Colon (tissue), 2 donors: Measurements from ENCODE around the gene PAXX.

Experiments
- FAIRE-seq: peaks from 2 replicates; lab custom pipeline; 2012; peaks lifted over from hg19 to GRCh38; lab: Jason Lieb, UNC
- donor health status: control.
- donor health status: control.

PAXX gene

DNA sequence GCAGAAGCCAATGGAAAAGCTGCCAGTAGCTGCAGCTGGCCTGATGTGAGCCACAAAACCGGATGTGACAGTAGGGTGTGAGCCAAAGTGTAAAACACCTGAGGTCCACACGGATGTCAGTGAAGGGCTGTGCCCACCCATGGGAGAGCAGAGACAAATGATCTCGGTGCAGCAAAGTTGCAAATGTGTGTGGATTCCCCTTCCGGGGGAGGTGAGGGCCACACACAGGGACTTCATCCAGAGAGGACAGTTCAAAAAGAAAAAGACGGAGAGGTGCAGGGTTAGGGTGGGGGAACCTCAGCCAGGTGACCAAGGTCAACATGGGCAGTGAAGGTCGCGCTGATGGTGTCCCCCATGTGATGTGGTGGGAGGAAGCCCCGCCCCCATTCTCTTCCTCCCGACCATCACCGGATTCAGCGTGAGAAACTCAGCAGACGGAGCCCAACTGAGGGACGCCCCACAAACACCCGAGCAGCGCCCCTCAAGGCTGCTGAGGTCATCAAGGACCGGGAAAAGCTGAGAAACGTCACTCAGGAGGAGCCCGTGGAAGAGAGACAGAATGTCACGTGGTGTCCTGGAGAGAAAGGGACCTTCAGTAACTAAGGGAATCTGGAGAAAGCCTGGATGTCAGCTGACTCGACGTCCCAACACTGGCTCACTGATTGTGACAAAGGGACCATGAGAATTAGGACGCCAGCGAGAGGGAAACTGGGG is 26.3 kb upstream of the PAXX start:
- no peak for FAIRE-seq

DNA sequence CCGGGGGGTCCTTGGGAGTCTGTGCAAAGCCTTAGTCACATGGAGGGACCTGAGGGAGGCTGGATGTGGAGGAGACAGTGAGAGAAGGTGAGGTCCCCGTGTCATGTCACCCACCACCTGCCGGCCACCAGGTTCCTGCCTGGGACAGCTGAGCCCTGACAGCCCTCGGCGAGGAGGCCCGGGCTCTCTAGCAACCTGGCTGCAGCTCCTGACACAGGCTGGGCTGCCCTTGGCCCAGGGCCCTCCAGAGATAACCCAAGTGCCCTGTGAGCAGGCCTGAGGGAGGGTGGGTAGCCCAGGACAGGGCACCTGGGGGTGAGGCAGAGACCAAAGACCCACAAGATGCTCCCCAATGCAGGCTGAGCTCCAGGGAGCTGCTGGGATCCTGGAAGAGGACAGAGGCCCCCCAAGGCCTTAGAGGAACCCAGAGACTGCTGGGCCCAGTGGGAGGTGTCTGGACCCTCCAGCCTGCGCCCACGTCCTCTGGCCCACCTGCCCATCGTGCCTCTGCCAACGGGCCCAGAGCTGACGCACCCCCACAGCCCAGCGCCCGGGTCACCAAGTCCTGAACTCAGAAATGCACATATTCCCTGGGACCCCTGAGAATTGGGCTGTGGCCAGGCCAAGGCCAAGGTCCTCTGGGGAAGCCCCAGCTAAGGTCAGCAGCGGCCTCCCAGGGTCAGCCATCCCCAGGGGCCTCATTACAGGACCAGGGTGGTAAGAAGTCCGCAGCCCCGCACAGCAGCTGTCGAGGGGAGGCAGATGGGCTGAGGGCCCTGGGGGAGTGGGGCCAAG is 23.7 kb upstream of the PAXX start:
- no peak for FAIRE-seq

DNA sequence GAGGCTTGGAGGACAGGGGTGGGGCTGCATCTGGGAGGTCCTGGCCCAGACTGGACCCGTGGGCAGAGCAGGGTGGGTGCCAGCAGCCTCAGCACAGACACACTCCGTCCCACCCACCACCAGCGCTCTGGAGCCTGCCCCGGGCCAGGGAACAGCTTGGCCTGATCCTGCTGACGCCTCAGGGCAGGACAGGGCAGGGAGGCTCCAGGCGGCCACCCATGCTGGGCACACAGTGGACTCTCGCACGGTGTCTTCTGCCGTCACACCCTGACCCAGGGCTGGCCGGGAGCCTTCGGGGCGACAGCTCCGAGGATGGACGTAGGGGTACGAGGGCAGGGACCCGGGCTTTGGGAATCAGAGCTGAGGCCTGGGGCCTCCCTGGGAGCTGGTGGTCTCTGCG is 23.1 kb upstream of the PAXX start:
- no peak for FAIRE-seq

DNA sequence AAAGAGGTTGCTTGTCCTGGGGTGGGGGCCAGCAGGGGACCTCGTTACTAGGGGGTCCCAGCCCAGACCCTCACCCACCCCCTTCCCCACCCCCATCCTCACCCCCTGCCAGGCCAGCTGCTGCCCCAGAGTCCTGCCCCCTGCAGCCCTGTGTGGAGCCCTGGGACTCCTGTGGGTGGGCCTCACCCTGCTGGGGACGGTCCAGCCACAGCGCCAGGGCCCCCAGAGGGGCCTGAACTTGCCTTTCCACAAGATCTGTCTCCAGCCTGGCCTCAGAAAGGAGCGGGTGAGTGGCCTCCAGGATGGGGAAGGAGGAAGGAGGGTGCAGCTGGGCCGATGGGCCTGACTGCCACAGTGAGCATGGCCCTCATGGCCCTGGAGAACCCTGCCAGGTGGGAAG is 22.4 kb upstream of the PAXX start:
- no peak for FAIRE-seq

DNA sequence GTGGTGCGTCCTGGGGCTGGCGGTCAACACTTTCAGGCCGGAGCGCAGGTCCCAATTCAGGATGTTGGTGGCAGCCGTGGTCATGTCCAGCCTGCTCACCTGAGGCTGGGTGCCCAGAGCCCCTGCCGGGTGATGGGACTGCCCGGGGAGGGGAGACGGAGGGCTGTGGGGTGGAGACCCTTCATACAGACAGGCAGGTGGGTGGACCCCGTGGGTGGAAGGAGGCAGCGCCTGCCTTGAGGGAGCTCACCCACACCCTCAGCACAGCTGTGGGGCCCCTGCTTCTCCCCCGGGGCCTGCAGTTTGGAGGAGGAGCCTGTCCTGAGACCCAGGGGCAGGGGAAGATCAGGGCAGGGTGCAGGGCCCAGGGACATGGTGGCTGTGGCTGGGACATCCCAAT is 21.9 kb upstream of the PAXX start:
- FAIRE-seq = no peak

DNA sequence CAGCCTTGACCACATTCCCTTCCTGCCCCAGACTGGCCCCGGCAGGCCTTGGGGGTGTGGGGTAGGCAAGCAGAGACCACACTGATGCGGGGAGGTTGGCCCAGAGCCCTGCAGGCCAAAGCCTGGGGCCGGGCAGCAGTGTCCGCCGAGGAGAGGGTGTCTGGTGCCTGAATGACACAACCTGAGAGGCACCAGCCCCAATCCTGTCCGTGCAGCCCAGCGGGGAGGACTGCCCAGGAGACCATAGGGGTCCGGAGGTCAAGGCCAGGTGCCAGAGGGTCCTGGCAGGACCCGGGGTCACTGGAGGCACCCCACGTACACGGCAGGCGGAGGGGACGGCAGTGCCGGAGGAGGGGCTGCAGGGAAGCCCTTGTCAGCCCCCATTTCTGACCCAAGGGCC is 20.5 kb upstream of the PAXX start:
- FAIRE-seq = no peak

DNA sequence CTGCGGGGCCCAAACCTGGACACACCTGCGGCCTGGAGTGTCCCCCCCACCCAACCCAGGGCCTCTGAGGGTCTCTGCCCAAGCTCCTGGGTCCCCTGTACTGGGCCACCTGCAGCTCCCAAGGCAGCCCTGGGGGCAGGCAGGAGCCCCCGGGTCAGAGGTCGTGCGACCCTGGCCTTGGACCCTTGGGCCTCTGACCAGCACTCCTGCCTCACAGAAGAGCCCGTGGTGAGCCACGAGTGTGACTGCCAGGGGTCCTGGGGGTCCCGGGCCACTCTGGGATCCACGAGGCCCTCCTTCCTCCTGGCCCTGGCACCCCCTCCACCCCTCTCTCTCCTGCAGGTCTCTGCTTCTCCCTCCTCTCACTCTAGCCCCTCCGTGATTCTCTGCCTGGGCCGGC is 19.9 kb upstream of the PAXX start:
- FAIRE-seq = no peak

DNA sequence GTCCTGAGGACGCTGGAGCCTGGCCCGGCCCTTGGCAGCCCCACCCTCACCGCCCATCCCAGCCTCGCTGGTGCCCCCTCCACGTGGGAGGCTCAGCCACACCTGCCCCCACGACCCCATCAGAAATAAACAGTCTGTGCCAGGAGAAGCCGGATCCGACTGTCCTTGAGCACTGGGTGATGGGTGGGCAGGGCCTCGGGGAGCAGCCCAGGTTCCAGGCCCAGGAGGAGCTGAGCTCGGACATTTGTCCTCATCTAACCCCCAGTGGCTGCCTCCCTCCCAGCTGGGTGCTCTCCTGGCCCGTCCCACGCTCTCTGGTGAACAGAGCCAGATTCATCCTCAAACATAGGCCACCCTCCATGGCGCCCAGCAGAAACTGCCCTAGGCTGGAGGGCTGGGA is 19.5 kb upstream of the PAXX start:
- no peak for FAIRE-seq

DNA sequence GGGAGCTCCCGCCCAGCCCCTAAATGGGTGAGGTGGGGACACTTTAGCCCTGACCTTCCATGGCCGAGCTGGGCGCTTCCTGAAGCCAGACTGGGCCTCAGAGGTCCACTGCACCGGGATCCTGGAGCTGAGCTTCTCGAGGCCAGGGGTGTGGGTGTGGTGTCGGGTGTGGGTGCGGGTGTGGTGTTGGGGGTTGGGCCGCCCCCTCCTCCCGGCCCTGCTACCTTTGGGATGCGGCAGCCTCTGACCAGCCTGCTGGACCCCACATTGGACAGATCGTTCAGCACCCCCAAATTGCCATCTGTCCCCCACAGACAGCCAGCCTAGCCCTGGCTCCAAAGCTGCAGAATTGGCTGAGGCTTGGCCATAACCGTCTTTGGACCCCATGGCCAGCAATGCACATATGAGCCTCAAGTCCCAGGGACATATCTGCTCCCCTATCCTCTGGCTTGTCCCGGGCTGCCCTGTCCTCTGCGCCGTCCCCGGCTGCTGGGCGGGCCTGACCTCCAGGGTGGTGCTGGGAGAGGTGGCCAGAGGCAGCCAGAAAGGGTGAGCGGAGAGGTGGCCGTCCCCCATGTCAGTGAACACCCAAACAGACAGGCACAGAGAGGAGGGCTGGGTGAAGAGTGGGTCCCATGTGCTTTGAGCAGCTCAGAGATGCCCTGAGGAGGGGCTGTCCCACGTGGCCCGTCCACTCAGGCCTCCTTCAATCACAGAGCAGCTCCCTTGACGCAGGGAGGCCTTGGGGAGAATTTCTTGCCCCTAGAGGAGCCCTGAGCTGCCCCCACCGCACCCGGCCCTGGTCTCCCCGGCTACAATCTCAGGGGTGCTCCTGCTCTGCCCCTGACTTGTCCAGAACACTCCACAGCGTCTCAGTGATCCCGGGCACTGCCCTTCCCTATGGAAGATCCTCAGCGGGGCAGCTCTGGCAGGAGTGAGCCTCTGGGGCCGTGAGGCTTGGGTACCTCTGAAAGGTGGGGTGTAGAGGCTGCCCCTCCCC is 18.3 kb upstream of the PAXX start:
- no peak for FAIRE-seq

DNA sequence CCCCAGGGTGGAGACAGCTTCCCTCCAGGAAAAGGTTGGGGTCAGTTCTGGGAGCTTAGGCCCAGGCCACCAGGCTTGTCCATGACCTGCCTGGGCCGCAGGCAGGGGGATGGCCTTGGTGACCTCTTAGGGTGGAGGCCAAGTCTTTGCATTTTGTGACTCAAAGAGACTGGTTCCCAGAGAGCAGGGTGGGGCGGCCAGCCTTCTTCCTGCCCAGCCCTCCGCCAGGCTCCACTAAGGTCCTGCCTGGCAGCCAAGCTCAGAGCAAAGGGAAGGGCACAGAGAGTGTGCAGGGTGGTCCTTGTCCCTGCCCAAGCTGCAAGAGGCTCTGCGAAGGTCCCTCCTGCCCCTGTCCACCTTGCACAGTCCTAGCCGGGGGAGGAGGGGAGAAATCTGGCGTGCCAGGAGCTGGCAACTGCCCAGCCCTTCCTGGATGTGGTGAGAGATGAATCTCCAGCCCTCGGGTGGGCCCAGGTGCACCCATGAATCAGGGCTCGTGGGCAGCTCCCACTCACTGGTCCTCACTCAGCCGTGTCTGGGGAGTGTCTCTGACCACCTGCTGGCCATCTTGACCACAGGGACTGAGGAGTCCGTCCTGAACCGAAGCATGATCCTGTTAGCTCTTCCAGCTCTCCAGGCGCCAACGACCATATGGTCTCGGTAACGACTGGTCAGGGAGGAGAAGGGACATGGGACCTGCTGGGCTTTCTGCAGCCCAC is 17.2 kb upstream of the PAXX start:
- no peak for FAIRE-seq

DNA sequence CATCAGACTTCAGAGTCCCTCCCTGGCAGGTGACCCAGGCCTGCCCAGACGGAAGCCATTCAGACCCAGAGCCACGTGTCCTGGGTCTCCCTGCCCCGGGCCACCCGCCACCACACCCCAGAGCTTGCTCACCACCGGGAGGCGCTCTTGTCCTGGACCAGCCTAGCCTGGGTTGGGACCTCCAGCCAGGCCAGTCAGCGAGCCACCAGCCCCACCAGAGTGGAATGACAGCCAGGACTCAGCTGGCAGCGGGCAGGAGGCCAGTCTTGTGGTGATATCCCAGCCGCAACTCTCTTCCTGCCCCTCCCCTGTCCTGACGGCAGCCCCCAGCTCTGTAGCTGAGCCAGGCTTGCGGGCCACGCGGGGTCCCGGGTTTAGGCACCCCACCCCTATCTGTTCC is 16.6 kb upstream of the PAXX start:
- no peak for FAIRE-seq

DNA sequence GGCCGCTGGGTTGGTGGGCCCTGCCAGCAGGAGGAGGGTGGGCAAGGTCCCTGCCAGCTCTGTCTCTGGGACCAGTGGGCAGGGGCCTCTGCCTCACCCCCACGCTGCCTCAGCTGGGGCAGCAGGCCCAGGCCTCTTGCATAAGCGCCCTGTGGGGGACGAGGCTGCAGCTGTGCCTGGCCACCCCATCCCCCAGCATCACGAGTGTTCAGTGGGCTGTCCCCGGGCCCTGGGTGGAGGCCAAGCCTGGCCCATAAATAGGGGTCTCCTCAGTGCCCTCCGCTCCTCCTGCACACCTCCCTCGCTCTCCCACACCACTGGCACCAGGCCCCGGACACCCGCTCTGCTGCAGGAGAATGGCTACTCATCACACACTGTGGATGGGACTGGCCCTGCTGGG is 15.0 kb upstream of the PAXX start, which contains the start of gene PTGDS:
TSS of gene PTGDS (plus strand) at position 282 of the 400 bp plus-strand sequence. CDS start at position 357, 75 bp downstream.
- FAIRE-seq = no peak

DNA sequence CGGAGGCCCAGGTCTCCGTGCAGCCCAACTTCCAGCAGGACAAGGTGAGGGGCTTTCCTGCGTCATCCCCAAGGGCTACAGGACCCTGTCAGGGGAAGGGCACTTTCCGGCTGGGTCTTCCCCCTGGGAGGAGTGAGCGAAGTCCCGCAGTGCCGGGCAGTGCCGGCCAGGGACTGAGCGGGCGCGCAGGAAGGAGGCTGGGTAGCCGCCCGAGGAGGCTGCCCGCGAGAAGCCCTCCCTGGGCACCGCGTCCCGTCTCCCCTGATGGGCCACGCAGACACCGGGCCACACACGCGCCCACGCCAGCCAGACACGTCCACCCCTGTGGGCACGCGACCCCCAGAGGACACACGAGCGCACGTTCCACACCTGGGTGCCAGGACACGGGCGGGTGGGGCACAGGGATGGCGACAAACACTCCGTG is 14.6 kb upstream of the PAXX start:
- no peak for FAIRE-seq

DNA sequence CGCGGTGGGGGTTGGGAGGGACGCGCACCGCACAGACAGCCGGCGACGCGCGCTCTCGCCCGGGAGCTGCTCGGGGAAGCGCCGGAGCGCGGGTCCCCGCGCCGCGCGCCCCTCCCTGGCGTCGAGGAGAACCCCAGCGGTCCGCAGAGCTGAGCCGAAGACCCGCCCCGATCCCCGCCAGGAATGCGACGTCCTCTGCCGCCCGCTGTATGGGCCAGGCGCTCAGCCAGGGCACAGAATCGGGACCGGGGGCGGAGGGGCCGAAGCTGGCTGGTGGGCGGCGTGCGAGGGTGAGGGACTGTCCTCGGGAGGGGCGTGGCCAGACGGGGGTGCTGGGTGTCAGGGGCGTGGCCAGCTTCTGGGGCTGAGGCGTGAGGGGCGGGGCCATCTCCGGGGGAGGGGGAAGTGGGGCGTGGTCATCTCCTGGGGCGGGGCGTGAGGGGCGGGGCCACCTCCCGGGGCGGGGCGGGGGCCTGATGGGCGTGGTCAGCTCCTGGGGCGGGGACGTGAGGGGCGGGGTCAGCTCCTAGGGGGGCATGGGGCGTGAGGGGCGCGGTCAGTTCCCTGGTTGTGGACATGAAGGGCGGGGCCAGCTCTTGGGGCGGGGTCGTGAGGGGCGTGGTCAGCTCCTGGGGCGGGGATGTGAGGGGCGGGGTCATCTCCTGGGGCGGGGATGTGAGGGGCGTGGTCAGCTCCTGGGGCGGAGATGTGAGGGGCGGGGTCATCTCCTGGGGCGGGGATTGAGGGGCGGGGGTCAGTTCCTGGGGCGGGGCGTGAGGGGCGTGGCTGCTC is 14.0 kb upstream of the PAXX start:
- FAIRE-seq = no peak

DNA sequence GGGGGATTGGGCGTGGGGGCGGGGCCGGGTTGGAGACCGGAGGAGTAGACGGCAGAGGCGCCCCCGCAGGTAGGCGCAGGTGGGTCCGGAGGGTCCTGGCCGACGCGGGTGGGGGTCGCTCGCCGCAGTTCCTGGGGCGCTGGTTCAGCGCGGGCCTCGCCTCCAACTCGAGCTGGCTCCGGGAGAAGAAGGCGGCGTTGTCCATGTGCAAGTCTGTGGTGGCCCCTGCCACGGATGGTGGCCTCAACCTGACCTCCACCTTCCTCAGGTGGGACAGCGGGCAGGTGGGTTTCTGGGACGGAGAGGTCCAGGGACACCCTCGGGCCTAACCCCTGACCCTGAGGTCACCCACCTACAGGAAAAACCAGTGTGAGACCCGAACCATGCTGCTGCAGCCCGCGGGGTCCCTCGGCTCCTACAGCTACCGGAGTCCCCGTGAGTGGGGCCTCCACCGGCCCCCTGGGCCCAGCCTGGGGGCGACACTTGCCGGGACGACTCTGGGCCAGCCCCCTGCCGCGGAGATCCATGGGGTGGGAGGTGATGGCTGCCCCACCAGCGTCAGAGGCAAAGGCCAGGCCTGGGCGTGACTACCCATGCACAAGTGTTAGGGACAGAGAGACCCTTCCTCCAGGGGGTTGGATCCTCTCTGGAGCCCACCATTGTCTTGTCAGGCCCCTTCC is 13.2 kb upstream of the PAXX start:
- no peak for FAIRE-seq

DNA sequence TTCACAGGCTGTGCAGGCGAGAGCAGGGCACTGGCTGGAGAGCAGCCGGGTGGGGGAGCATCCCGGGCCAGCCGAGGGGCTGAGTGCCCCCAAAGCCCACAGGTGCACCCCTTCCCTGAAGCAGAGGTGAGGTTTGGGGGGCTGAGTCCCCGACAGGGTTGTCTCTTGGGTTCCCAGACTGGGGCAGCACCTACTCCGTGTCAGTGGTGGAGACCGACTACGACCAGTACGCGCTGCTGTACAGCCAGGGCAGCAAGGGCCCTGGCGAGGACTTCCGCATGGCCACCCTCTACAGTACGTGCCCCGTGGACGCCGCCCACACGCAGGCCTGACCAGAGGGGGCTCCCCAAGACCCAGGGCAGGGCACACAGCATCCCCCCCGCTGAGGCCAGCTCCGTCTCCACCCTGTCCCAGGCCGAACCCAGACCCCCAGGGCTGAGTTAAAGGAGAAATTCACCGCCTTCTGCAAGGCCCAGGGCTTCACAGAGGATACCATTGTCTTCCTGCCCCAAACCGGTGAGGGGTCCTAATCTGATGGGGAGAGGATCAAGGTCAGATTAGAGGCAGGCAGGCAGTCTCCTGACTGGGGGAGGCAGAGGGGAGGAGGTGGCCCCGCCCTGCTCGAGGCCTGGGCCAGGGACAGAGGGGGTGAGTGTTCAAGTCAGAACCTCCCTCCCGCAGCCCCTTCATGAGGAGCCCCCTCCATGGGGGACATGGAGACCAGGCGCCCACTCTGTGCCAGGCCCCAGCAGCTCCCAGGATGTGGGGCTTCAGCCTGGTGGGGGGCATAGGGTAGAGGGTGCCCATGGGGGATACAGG is 12.2 kb upstream of the PAXX start:
- FAIRE-seq = no peak

DNA sequence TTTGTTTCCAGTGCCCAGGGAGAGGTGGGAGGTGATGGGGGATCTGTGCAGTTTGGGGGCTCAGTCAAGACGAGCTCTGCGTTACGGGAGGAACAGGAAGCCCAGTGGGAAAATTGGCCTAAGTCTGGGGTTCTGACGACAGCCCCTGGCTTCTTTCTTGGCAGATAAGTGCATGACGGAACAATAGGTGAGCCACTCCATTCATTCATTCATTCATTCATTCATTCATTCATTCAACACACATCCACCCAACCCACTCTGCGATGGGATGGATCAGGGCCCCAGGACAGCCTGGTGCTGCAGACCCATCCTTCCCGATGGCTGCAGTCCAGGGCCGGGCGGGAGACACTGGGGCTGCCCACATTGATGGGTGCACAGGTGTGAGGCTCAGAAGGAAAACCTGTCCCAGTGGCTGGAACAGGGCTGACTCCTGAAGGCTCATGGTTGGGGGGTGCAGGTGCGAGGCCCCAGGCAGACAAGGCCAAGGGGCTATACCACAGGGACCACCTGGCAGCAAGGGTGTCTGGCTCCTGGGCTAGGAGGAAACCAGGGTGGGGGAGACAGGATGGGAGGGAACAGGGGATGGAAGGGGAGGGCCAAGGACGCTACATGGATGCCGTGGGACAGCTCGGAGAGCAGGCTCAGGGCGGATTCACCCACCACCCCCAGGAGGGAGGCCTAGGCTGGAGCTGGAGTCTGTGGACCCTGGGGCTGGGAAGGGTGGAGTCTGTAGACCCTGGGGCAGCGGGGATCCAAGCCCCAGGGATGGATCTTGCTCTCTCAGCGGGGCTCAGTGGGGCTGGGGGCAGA is 11.3 kb upstream of the PAXX start:
- FAIRE-seq = no peak

DNA sequence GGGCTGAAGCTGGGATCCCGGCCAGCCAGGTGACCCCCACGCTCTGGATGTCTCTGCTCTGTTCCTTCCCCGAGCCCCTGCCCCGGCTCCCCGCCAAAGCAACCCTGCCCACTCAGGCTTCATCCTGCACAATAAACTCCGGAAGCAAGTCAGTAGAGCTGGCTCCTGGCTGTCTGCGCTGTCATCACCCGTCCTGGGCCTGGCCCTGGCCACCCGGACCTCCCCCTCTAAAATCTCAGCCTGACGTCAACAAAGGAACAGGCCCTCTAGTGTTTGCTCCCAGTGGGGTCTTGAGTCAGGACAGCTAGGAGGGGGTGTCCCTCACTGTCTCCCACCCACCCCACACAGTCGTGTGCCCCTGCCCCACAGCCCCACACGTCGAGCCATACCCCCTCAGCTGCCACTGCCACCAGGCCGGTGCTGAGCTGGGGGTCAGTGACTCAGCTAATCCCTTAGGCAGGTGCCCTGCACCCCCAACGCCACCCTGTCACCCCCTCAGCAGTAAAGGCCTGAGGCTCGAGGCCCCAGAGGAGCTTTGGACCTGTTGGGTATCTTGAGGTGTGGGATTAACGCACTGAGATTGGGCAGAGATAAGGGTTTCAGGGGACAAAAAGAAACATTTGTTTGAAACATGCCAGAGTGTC is 10.5 kb upstream of the PAXX start:
- FAIRE-seq = no peak
